K562 (cell line): ENCODE measurements around the gene GCNT3.

ENCODE experiments used
- USF2 ChIP-seq: sonication (generic); formaldehyde crosslinking; IDR thresholded peaks from 2 replicates; pipeline ENCODE4 v1.5.0; 2020; ENCODE audit warnings: missing genetic modification reagents
- ZC3H8 ChIP-seq: fragments of 450-650 bp; IDR thresholded peaks from 2 replicates; pipeline ENCODE4 v1.6.1; 2017

GRCh38 chr15:59583088-59583487 lies 28.5 kb upstream of the GCNT3 start:
- TF ChIP-seq USF2 (no peak), ZC3H8 (no peak)
